SKM-1 treated with dmso at 0.1 percent for 144 hours (cell line): ENCODE measurements around the gene SZT2.
A peak's percentile ranks its signal among the peaks of the same experiment; 100 is the strongest.
"Not testable (repeated sequence)": the region's sequence is repeated elsewhere in the genome, so short reads cannot be mapped to it uniquely, and the experiment has no call there.

Source experiments
- DNase-seq: peaks from one replicate; lab custom pipeline; 2025; ENCODE audit not compliant: unreplicated experiment; lab: John Stamatoyannopoulos, UW

SZT2 gene

GRCh38 chr1:43386676-43387075 is 3.0 kb upstream of the SZT2 start:
- no peak for DNase-seq

- no peak for DNase-seq
Measured at GRCh38 chr1:43387976-43388599, 1.6 kb upstream of the SZT2 start.

GRCh38 chr1:43388613-43389012 is 1.1 kb upstream of the SZT2 start:
- no peak for DNase-seq

DNA sequence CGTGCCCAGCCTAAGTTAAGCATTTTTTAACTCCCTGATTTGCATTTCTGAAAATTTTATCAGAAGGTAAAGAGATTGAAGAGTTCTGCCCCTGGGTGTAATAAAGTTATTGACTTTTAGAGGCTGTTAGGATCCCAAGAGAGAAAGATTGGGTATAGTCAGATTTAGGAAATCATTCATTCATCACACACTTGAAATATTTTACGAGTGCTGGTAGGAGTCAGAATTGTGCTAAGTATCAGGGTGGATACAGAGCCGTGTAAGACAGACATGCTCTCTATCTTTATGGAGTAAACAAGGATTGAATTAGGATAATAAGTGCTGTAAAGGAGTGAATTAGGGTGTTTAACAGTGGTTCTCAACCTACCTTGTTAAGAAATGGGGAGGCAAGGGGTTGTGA is 3.0 kb downstream of the SZT2 start:
- no peak for DNase-seq

GRCh38 chr1:43395523-43395922 is 5.8 kb downstream of the SZT2 start:
- no peak for DNase-seq

- no peak for DNase-seq
Measured at GRCh38 chr1:43396059-43396458, 6.4 kb downstream of the SZT2 start.

DNA sequence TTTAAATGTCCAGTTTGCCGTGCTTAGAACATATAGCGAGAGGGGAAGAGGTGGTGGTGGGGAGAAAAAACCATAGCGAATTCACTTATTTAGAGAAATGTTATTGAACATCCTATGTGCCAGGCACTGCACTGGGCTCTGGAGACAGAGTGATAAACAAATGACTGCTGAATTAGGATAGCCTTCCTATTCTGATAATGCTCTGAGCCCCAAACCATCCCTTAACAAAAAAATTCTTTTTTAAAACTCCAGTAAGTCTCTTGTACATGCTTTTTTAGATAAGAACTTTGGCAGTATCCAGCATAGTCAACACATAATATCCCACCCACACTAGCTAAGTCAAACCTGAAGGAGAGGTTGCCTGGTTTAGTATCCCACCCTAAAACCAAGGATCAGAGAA is 8.5 kb downstream of the SZT2 start:
- DNase-seq = no peak

GRCh38 chr1:43400441-43400840 is 10.7 kb downstream of the SZT2 start:
- not testable (repeated sequence) for DNase-seq

DNA sequence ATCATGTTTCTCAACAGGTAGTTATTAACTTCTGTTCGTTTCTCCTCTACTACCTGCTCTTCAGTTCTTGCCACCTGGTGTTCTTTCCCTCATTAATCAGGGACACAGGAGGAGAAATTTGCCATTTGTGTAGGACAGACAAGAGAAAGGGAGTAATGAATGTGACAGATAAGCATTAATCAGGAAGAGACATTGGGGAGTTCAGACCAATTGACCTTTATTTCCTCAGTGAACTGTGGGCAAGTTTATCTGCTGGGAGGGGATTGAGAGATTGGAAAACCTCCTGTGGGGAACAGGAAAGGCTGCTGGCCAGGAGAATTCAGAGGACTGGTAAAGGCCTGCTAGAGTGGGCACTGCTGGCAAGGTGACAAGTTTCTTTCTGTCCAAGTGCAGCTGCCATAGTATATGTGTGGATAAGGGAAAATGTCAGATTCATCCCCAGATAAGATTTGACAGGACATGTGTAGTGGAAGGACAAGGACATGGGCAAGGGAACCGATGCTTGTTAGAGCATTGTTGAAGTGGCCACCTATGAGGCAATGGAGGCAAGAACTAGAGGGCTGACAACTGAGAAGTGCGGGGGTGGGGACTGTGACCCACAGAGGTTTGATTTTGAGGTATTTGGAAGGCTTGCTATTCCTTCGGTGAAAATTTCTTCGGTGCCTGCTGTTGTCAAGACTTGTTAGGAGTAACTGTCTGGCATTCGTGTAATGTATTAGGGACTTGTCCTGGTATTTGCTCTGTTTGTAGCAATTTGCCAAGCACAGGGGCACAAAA is 12.6 kb downstream of the SZT2 start:
- DNase-seq = no peak

DNA sequence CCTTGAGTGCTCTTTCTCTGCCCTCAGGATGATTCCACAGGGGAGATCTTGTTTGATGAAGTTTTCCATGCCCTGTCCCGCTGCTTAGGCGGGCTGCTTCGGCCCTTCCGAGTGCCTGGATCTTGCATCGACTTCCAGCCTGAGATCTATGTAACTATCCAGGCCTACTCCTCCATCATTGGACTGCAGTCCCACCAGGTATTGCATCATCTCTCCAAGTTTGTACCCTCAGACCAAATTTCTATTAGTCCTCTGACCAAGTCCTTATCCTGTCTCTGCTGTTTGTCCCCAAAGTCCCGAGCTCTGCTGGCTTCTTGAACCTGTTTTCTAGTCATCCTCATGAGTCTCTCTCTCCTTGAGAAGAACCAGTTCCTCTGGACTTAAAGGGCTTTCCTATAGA is 14.7 kb downstream of the SZT2 start:
- no peak for DNase-seq

DNA sequence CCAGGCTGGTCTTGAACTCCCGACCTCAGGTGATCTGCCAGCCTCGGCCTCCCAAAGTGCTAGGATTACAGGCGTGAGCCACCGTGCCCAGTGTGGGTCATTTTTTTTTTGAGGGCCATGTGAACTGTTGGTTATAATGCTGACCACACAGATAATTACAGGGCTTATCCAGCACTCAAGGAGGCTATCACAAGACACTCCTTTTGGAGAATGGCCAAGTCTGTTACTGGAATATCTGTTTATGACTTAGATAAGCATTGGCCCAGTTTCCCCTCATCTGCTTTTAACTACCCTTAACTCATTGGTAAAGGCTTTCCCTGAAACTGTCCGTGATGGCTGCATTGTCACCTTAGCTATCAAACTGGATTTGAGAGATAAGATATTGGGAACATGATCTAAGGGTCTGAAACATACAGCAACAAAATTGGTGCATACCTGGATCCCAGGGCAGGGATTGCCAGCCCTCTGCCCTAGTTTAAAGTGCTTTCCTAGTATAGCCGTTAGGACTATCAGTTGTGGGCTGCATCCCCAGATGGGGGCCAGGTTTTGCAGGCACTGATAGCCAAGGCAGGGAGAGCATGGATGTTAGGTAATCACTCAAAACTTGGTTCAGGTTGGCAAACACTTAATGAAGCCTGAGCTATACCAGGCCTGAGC is 15.6 kb downstream of the SZT2 start:
- DNase-seq = no peak

DNA sequence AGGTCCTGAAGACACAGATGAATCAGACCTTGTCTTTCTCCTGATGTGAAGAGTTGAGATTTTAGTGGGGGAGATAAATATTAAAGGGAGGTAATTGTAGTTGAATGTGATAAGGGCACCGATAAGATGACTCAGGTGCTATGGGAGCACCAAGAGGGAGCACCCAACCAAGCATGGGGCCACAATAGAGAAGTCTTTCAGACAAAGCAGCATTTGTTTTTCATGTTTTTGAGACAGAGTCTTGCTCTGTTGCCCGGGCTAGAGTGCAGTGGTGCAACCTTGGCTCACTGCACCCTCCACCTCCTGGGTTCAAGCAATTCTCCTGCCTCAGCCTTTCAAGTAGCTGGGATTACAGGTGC is 16.2 kb downstream of the SZT2 start:
- no peak for DNase-seq

DNA sequence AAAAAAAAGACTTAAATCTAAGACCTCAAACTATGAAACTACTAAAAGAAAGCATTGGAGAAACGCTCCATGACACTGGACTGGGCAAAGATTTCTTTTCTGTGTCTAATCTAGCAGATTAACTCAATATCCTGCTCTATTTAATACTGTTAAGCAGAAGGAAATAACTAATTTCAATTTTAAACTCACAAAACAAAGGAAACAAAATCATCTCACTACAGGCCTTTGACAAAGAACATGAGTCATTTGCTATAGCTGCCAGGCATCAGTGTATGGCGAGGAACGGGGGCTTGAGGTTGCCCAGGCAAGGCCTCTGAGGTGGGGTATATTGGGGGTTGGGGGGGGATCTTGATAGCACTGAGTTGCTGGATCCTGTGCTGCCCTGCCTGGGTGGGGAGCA is 20.9 kb downstream of the SZT2 start:
- no peak for DNase-seq

- DNase-seq = not testable (repeated sequence)
Measured at GRCh38 chr1:43413426-43413825, 23.7 kb downstream of the SZT2 start.

GRCh38 chr1:43414634-43415223 is 25.0 kb downstream of the SZT2 start:
- peak; percentile 58 for DNase-seq

GRCh38 chr1:43415901-43416300 is 26.2 kb downstream of the SZT2 start:
- no peak for DNase-seq

DNA sequence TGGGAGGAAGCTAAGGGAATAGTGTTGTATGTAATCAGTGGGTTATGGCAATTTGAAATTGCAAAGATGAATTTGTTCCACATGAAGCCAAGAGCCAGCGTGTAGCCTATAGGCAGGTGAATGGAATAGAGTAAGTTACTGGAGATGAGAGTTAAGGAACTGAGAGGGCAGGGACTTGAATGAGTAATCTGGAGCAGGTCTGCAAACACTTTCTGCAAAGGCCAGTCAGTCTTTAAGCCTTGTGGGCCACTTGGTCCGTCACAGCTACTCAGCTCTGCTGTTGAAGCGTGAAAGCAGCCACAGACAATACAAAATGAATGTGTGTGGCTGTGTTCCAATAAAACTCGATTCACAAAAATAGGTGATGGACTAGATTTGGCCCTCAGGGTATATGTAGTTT is 29.2 kb downstream of the SZT2 start:
- no peak for DNase-seq

DNA sequence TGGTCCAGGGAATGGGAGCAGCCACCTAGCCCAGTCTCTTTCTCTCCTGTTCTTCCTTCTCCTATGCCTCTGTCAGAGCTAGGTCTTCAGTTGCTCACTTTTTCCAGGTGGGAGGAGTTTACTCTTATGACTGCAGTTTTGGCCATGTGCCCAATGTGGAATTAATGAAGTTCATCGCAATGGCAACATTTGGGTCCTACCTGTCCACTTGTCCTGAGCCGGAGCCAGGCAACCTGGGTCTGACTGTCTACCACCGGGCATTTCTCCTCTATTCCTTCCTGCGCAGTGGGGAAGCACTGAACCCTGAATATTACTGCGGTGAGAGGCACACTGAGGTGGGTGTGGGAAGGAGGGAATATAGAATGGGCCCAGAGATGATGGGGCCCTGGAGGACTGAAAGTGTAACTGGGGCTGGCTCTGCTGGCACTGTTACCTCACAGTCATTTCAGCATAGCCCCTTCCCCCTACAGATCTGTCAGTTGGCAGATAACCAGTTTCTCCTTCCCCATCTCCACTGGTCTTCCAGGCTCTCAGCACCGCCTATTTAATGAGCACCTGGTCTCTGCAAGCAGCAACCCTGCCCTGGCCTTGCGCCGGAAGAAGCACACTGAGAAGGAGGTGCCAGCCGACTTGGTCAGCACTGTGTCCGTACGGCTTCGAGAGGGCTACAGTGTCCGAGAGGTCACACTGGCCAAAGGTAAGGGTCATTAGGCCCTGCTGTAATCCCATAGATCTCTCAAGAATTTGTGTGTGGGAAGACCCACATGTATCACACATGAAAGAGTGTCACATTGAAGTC is 30.1 kb downstream of the SZT2 start:
- DNase-seq = no peak

DNA sequence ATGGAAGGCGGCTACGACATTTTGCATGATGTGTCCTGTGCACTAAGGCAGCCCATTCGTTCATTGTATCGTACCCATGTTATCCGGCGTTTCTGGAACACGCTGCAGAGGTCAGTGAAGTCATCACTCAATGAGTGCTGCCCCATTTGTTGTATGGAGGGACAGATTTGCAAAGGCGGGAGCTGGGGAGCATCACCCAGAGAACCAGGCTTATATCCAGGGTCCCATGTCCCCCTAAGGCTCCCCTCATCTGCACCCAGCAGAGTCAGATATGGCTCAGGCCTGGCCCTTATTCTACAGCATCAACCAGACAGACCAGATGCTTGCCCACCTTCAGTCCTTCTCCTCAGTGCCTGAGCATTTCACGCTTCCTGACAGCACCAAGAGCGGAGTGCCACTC is 31.2 kb downstream of the SZT2 start:
- no peak for DNase-seq

DNA sequence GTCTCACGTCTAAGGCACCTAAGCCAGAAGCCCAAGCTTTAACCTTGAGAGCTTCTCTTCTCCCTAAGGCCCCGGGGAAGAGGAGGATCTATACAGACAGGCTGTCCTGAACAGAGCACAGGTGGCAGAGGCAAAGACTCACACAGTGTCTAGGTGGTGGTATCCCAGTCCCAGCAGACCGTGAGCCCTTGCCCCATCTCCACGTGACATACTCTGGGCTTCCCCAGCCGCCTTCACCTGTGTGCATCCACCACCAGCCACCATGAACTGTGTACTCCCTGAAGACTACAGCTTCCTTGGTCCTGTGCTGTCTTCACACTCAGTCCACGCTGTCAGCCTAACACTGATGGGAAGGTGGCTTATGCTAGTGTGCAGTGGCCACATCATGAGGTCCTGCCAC is 31.7 kb downstream of the SZT2 start:
- DNase-seq = no peak
